Epithelial cell of proximal tubule (primary cell): ENCODE data around the gene ATP11A. TPM values are rescaled to one million over a fixed set of nuclear protein-coding genes. Genes with fewer than 3 reads are reported as not detected.

ENCODE experiments used
- DNase-seq: peaks from one replicate; pipeline ENCODE4 v3.0.0-alpha.2; 2011; ENCODE audit warnings: low read depth
- H3K4me3 ChIP-seq: 2 replicates; pipeline ENCODE4 v1.5.1; 2011; ENCODE audit warnings: low read depth, mild to moderate bottlenecking, low read length
- total RNA-seq: library from RNA; depleted of rRNA; stranded (reverse); fragments of >200 nt; gene quantifications from 2 replicates; pipeline ENCODE4 v1.2.3, GENCODE V29; 2015
- TF ChIP-seq, protein P1 (sequence below): conservative IDR thresholded peaks from 2 replicates; pipeline ENCODE4 v1.5.1; 2012; ENCODE audit warnings: low read depth, mild to moderate bottlenecking, low read length

ATP11A gene
- total RNA-seq = 19.4 and 27.2 TPM in 2 replicates

DNA sequence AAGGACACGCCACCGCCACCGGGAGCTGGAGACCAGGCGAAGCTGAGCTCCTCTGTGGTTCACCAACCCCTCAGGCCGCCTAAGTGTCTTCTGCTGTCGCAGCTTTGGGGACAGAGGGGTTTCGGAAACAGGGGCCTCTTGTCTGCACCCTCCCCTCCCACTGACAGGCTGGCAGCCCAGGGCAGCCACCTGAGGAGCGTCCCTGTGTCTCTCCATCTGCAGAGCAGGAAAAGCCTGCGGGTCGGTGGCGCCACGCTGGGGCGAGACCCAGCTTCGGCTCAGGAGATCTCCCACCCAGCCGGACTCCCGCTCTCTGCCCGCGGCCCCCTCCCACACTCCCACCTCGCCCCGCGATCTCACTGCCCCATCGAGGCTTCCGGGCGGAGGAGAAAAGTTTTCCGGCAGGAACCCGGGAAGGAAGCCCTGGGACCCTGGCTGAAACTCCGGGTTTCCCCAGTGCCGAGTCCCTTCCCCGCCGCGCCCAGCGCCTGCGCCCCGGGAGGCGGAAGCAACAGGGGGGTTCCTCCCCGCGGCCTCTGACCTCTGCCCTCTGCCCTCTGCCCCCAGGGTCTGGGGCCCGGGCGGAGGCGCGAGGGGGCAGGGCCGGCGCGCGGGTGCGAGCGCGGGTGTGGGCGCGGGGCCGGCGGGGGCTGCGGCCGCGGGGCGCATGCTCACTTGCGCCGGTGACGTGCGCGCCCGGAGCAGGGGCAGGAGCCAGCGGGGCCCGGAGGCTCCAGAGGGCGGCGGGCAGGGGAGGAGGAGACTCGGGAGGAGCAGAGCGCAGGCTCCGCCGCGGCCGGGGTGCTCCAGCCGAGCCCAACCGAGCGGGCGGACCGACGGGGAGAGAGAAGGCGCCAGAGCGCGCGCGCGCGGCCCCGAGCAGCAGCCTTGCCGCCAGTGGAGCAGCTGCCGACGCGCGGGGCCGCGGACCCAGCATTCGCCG lies at the start of gene ATP11A:
Gene ATP11A (plus strand): TSS at position 736 of the 943 bp plus-strand sequence. CDS start 379 bp downstream, outside the sequence.
- H3K4me3 ChIP-seq = peak within 1 kb of the TSS; percentile 91
- no peak for DNase-seq
- TF ChIP-seq, protein P1, sequence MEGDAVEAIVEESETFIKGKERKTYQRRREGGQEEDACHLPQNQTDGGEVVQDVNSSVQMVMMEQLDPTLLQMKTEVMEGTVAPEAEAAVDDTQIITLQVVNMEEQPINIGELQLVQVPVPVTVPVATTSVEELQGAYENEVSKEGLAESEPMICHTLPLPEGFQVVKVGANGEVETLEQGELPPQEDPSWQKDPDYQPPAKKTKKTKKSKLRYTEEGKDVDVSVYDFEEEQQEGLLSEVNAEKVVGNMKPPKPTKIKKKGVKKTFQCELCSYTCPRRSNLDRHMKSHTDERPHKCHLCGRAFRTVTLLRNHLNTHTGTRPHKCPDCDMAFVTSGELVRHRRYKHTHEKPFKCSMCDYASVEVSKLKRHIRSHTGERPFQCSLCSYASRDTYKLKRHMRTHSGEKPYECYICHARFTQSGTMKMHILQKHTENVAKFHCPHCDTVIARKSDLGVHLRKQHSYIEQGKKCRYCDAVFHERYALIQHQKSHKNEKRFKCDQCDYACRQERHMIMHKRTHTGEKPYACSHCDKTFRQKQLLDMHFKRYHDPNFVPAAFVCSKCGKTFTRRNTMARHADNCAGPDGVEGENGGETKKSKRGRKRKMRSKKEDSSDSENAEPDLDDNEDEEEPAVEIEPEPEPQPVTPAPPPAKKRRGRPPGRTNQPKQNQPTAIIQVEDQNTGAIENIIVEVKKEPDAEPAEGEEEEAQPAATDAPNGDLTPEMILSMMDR = no peak

DNA sequence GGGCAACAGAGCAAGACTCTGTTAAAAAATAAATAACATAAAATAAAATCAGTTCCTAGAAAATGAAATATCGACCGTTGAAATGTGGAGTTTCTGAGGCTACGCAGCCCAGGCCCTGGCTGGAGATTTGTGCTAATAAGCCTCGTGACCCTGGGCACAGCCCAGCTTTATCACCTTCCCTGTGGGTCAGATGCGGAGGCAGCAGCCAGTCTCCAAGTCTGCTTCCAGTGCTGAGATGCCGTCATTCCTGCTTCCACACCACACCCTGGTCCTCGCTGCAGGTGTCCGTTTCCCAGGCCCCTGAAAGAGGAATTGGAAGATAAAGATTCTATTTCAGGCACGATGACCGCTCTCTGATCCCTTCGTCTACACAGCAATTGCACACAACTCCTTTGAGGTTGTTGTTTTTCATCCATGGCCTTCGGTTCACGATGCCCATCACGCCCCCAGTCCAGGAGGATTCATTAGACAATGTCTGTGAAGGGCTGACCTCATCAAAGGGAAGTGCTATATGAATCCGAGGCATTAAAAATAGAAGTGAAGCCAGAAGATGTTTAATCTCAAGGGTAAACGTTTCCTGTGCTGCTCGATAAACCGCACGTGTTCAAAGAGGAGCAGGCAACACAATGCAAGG lies 48.3 kb upstream of the ATP11A start:
- TF ChIP-seq, protein P1 = no peak
- H3K4me3 ChIP-seq = no peak overlapping the region
- DNase-seq = no peak

DNA sequence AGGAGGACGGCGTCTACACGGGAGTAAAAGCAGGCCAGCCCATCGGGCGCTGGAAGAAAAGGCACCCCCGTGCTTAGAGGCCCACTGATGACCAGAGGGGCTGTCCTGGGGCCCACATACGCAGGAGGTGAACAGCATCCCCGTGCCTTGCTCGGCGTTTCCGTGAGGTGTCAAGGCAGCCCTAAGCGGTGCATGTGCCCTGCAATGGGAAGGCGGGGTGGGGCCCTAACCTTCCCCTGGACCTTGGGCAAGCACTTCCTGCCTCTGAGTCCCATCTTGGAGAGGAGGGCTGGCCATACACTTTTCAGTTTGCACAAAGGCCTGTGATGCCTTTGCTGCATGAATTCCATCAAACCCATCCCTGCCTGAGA lies 47.8 kb upstream of the ATP11A start:
- TF ChIP-seq, protein P1 = no peak
- DNase-seq = no peak
- H3K4me3 ChIP-seq = no peak overlapping the region

DNA sequence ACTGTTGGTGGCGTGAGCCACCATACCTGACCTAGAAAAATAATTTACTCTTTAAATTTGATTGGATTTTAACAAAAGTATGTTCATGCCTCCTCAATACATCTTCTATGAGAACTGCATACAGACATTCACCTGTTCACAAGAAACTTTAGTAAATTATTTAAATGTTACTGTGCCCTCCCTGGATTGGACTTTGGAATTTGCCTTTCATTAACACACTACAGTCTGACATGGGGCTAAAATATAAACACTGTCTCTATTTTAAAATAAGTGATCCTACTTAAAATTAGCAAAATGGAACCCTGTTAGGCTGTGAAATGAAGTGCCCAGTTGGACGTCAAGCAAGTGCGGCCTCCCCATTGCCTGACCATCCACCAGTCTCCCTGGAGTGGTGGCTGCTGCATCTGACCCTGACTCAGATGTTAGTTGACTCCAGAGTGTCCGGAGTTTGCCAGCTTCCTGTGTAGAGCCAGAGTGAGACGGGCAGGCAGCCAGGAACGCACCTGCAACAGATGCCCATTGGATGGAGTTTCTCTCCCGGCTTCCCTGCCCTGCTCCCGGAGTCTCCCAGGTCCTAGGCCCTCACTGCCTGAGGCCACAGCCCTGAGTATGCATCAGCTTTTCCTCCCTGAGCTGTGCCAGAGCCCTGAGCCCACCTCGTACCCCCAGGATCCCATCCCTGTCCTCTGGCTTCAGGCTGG lies 45.9 kb upstream of the ATP11A start:
- TF ChIP-seq, protein P1 = no peak
- no peak for DNase-seq
- H3K4me3 ChIP-seq = no peak overlapping the region

DNA sequence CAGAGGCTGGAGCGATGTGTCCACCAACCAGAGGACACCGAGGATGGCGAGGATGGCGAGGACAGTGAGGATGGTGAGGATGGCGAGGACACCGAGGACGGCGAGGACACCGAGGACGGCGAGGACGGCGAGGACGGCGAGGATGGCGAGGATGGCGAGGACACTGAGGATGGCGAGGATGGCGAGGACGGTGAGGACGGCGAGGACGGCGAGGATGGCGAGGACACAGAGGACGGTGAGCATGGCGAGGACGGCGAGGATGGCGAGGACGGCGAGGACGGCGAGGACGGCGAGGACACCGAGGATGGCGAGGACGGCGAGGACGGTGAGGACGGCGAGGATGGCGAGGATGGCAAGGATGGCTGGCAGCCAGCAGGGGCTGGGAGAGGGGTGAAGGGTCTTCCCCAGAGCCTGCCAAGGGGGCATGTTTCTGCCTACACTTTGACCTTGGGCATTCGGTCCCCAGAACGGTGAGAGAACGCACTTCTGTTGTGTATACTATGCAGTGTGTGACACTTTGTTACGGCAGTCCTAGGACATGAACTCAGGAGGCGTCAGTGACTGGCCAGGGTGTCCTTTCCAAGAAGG lies 44.4 kb upstream of the ATP11A start:
- TF ChIP-seq, protein P1 = no peak
- no peak for DNase-seq
- H3K4me3 ChIP-seq = no peak overlapping the region

DNA sequence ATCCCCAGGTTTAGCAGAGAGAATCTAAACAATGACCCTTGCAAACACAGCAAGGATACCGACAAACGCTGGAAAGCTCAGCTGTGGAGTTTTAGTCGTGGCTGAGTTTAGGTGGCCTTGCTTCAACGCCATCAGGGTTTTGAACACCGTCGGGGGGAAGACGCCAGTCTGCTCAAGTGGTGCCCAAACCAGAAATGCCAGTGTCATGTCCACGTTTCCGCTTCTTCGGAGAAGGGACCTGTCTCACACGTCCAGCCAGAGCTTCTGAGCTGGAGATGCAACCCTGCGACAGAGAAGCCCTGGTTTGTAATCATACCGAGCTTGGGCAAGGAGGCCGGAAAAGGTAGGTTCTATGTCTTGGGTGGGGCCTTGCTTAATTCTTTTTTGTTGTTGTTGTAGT lies 42.6 kb upstream of the ATP11A start:
- TF ChIP-seq, protein P1 = no peak
- H3K4me3 ChIP-seq = no peak overlapping the region

More for the DNA sequence above, 42.6 kb upstream of the ATP11A start:
- no peak for DNase-seq
